Kidney glomerular epithelial cell (primary cell): ENCODE data around the gene GADD45A.

Experiments
- DNase-seq: peaks from one replicate; lab custom pipeline; 2025; lab: John Stamatoyannopoulos, UW

Gene GADD45A

GRCh38 chr1:67668660-67669059 lies 16.3 kb upstream of the GADD45A start:
- no peak for DNase-seq

DNA sequence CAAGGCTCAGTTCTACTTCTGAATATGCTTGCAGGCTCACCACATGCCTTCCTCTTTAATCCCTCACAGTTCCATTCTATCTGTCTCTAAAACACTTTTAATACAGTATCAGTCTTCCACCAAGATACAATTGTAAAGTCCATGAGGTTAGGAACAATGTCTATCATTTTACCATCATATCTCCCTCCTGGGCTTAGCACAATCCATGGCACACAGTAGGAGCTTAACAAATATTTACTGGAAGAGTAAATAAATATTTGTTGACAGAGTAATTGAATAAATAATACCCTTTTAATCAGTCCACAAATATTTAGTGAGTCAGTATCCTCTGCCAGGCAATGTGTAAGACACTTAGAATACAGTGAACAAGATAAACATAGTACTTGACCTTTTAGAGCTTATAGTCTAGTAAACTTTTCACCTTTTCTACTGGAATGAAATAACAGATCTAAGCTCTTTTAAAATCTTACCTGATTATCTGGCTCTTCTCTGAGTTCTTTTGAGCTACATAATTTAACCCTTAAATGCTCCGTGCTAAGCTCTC lies 12.7 kb upstream of the GADD45A start:
- DNase-seq: no peak

DNA sequence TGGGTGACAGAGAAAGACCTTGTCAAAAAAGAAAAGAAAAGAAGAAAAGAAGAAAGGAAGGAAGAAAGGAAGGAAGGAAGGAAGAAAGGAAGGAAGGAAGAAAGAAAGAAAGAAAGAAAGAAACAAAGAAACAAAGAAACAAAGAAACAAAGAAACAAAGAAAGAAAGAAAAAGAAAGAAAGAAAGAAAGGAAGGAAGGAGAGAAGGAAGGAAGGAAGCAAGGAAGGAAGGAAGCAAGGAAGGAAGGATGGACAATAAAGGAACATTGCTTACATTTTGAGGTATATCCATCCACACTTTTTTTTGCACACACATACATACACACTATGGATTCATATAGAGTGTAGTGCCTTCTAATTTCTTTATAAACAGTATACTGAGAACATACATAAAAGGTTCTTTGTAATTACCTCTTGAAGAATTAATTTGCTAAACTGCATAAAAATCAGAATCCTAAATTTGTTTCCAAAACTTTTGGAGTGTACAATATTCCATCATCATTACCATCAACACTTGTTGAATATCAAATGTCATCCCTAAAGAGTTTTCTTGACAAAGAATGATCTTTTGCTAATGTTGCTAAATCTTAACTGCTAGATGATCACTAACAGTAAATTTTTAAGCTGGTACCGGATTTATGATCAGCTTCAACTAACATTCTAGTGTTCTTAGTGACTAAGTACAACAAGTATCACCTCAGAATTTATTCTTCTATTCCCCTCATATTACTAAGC lies 11.4 kb upstream of the GADD45A start:
- no peak for DNase-seq

- DNase-seq: no peak
These were observed 10.6 kb upstream of the GADD45A start for GRCh38 chr1:67674260-67675011.

GRCh38 chr1:67675800-67676199 lies 9.2 kb upstream of the GADD45A start:
- DNase-seq: no peak

DNA sequence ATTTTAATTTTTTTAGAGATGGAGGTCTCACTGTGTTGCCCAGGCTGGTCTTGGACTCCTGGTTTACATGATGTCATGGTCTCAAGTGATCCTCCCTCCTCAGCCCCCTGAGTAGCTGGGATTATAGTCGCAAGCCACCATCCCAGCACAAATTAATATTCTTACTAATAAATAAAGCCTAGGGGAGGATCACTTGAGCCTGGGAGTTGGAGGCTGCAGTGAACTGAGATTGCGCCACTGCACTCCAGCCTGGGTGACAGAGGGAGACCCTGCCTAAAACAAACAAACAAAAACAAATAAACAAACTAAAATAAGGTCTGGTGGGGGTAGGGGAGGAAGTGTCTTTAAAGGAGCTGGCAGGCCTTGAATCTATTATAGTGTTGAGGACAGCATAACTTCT lies 8.7 kb upstream of the GADD45A start:
- no peak for DNase-seq

- no peak for DNase-seq
These were observed 8.1 kb upstream of the GADD45A start for GRCh38 chr1:67676946-67677345.

- no peak for DNase-seq
These were observed 7.6 kb upstream of the GADD45A start for GRCh38 chr1:67677408-67677807.

- DNase-seq: no peak
These were observed 7.1 kb upstream of the GADD45A start for GRCh38 chr1:67677930-67678329.

DNA sequence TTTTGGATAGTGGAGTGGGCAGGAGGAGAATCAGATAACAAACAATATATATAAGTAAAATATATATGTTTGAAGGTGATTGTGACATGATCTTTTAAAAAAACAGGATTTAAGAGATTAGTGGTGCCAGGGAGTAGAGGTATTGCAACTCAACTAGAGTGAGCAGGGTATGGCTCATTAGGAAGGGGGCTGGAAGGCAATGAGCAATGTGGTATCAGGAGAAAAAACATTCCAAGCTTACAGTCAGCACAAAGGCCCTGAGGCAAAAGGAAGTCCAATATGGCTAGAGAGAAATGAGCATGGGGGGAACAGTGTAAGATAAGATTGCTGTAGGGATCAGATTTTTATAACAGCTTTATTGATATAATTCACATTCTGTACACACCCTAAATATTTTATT lies 5.3 kb upstream of the GADD45A start:
- peak; percentile 37 for DNase-seq

- DNase-seq: no peak
These were observed 4.5 kb upstream of the GADD45A start for GRCh38 chr1:67680486-67680885.

DNA sequence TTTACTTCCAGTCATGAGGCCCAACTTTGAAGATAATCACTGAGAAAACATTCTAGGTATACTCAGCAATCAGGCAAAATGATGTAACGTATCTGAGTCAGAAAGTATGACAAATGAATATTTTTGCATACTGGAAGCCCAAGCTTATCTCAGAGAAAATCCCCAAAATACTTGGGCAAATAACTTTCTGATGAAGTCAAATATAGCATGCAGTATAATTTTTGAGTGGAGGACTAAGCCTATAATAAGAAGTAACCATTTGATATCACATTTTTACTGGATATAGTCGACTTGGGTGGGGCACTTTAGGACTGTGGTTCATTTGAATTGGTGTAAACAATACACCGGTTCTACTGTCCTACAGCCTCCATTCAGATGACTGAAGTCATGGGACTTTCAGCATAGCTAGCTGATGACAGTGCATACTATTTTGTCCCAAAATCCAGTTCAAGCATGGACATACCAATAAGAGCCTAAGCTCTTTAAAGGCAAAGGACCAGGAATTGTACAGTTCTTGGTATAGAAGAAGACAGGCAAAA lies 2.3 kb upstream of the GADD45A start:
- peak; percentile 87 for DNase-seq

- DNase-seq: peak; percentile 66
These were observed 1.7 kb upstream of the GADD45A start for GRCh38 chr1:67683316-67683715.

GRCh38 chr1:67683766-67684525 lies 1.1 kb upstream of the GADD45A start:
- peak; percentile 54 for DNase-seq

DNA sequence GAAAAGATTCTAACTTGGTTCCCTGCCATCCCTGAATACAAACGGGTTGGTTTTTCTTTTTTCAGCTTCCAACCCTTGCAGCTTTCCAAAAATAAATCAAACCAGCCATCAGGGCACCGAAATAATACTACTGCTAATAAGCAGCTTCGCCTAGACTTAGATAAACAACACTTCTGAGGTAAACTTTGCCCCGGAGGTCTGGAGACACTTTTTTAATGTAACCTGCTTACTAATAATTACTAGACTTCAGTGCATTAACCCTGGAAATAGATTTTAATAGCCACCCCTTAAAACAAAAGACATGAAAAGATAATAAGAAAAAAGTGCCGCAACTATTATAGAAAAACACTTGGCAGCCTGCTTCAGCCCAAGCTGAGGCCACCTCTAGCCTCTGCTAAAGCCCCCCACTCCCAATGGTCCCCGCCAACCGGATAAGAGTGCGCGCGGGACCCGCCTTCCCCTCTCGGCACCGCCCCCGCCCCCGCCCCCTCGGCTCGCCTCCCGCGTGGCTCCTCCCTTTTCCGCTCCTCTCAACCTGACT lies 405 bp upstream of the GADD45A start:
- DNase-seq: no peak

- DNase-seq: no peak
These were observed 711 bp downstream of the GADD45A start for GRCh38 chr1:67685558-67686266.

GRCh38 chr1:67686267-67687197 lies 1.5 kb downstream of the GADD45A start:
- peak; percentile 92 for DNase-seq

GRCh38 chr1:67687198-67687545 lies 2.2 kb downstream of the GADD45A start:
- peak; percentile 79 for DNase-seq

DNA sequence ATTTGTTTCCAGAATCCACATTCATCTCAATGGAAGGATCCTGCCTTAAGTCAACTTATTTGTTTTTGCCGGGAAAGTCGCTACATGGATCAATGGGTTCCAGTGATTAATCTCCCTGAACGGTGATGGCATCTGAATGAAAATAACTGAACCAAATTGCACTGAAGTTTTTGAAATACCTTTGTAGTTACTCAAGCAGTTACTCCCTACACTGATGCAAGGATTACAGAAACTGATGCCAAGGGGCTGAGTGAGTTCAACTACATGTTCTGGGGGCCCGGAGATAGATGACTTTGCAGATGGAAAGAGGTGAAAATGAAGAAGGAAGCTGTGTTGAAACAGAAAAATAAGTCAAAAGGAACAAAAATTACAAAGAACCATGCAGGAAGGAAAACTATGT lies 2.6 kb downstream of the GADD45A start:
- peak; percentile 83 for DNase-seq

DNA sequence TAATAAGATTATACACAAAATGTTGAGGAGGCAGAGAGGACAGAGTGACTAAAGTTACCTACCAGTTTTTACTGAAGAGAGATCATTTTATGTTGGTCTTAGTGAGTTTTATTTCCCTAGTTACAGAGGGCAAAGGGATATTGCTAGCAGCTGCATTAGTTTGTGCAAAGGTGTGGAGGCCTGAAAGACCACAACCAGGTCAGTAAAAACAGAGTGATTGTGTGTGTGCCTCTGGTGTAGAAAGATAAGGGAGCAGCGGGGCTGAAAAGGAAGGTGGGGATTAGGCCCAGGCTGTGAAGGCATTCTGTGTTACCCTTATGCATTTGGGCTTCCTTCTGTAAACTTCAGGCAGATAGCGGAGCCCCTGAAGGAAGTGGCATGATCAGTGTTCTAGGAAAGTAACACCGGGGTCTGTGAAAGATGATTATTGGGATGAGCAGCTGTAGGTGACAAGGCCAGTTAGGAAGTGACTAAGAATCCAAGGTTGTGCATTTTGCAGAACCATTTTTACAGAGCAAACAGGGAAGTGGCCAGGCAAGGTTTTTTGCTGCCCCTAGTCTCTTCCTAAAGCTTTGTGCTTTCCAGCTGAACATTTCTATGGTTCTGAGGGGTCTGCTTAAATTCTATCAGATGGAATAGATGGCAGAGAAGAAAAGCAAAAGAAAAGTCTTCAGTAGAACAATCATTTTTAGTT lies 3.7 kb downstream of the GADD45A start:
- DNase-seq: no peak
